Measurements from ENCODE around the gene SLITRK3.

- TF ChIP-seq CTCF (conservative IDR thresholded peaks at IDR 0.05 in 1 of 2, IDR thresholded peaks at IDR 0.05 in 1 of 2; ENCODE audit: extremely low read depth in 1 of 2, insufficient read depth in 1 of 2, low read depth in 1 of 2, low read length in 2 of 2) (no peak), EZH2 (IDR thresholded peaks at IDR 0.05; ENCODE audit: borderline replicate concordance, low read length) (no peak)
Measured at GRCh38 chr3:165158011-165158410, 38.2 kb downstream of the SLITRK3 start.
